ENCODE measurements around the gene CYGB. TPM values are rescaled to one million over a fixed set of nuclear protein-coding genes. Genes with fewer than 3 reads are reported as not detected.
A peak's percentile ranks its signal among the peaks of the same experiment; 100 is the strongest.

Gene CYGB
- polyA plus RNA-seq, 1 donor (not counting 4 experiments of a cell fraction or from before 2014, with no cell fraction given), result 10.3 TPM

GRCh38 chr17:76561332-76561731 is 23.8 kb upstream of the CYGB start:
- Histone ChIP-seq H3K4me1 (ENCODE audit: control insufficient read depth, extremely low read depth, insufficient read depth, low read length) (peaks cover 54% of the 10 kb centered on the region), H3K79me2 (ENCODE audit: control insufficient read depth, insufficient read depth, low read length) (peaks cover 61% of the 10 kb centered on the region), H3K9me3 (ENCODE audit: control insufficient read depth, low read depth, low read length) (no peaks in the 10 kb centered on the region), H3K36me3 (ENCODE audit: control insufficient read depth in 2 of 2, extremely low read depth in 1 of 2, insufficient read depth in 2 of 2, low read length in 2 of 2) (peaks cover 10 to 39% of the 10 kb centered on the region in 2 experiments), H4K20me1 (ENCODE audit: control insufficient read depth, extremely low read depth, insufficient read depth, low read length) (peaks cover 30% of the 10 kb centered on the region), H3K9me1 (ENCODE audit: control insufficient read depth, extremely low read depth, insufficient read depth, low read length) (peaks cover 4% of the 10 kb centered on the region), H3K4me2 (ENCODE audit: control insufficient read depth, extremely low read depth, insufficient read depth, low read depth, low read length) (peak overlapping the region; percentile 94), H3K27ac (ENCODE audit: control insufficient read depth, insufficient read depth, low read length) (peak overlapping the region; percentile 100), H3K9ac (ENCODE audit: control insufficient read depth, extremely low read depth, insufficient read depth, low read length) (peak overlapping the region; percentile 100), H2AFZ (ENCODE audit: control insufficient read depth, low read length) (no peak overlapping the region), H3K27me3 (ENCODE audit: control insufficient read depth, extremely low read depth, insufficient read depth, low read length) (no peaks in the 10 kb centered on the region), H3K4me3 (ENCODE audit: control insufficient read depth in 2 of 3, extremely low read depth in 1 of 3, insufficient read depth in 2 of 3, low read depth in 1 of 3, low read length in 3 of 3) (peak overlapping the region; percentile 97 to 100 (median 99))
- dilution Hi-C loops (cut with MboI; ENCODE audit: extremely low pct_ligation_motif_present, low sequenced_read_pairs), result no loop called here
- FAIRE-seq (no peak), DNase-seq (ENCODE audit: low read depth, low spot score) (no peak)
- no peak for TF ChIP-seq EZH2 (IDR thresholded peaks at IDR 0.05; ENCODE audit: low read length)
- TF ChIP-seq, protein P1, sequence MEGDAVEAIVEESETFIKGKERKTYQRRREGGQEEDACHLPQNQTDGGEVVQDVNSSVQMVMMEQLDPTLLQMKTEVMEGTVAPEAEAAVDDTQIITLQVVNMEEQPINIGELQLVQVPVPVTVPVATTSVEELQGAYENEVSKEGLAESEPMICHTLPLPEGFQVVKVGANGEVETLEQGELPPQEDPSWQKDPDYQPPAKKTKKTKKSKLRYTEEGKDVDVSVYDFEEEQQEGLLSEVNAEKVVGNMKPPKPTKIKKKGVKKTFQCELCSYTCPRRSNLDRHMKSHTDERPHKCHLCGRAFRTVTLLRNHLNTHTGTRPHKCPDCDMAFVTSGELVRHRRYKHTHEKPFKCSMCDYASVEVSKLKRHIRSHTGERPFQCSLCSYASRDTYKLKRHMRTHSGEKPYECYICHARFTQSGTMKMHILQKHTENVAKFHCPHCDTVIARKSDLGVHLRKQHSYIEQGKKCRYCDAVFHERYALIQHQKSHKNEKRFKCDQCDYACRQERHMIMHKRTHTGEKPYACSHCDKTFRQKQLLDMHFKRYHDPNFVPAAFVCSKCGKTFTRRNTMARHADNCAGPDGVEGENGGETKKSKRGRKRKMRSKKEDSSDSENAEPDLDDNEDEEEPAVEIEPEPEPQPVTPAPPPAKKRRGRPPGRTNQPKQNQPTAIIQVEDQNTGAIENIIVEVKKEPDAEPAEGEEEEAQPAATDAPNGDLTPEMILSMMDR (optimal IDR thresholded peaks at IDR 0.05 in 1 of 3, IDR thresholded peaks at IDR 0.05 in 1 of 3, conservative IDR thresholded peaks at IDR 0.05 in 1 of 3; ENCODE audit: extremely low read depth in 1 of 3, insufficient read depth in 2 of 3, low read length in 3 of 3), result no peak

GRCh38 chr17:76560877-76561221 is 23.3 kb upstream of the CYGB start:
- FAIRE-seq (no peak), DNase-seq (ENCODE audit: low read depth, low spot score) (no peak)
- Histone ChIP-seq H3K9ac (ENCODE audit: control insufficient read depth, extremely low read depth, insufficient read depth, low read length) (peak overlapping the region; percentile 100), H3K27ac (ENCODE audit: control insufficient read depth, insufficient read depth, low read length) (peak overlapping the region; percentile 100), H3K36me3 (ENCODE audit: control insufficient read depth in 2 of 2, extremely low read depth in 1 of 2, insufficient read depth in 2 of 2, low read length in 2 of 2) (peaks cover 9 to 34% of the 10 kb centered on the region in 2 experiments), H3K4me2 (ENCODE audit: control insufficient read depth, extremely low read depth, insufficient read depth, low read depth, low read length) (peak overlapping the region; percentile 94), H3K4me1 (ENCODE audit: control insufficient read depth, extremely low read depth, insufficient read depth, low read length) (peaks cover 58% of the 10 kb centered on the region), H3K4me3 (ENCODE audit: control insufficient read depth in 2 of 3, extremely low read depth in 1 of 3, insufficient read depth in 2 of 3, low read depth in 1 of 3, low read length in 3 of 3) (peak overlapping the region; percentile 97 to 100 (median 99)), H2AFZ (ENCODE audit: control insufficient read depth, low read length) (no peak overlapping the region), H3K9me1 (ENCODE audit: control insufficient read depth, extremely low read depth, insufficient read depth, low read length) (peaks cover 4% of the 10 kb centered on the region), H4K20me1 (ENCODE audit: control insufficient read depth, extremely low read depth, insufficient read depth, low read length) (peaks cover 27% of the 10 kb centered on the region), H3K79me2 (ENCODE audit: control insufficient read depth, insufficient read depth, low read length) (peaks cover 61% of the 10 kb centered on the region), H3K9me3 (ENCODE audit: control insufficient read depth, low read depth, low read length) (no peaks in the 10 kb centered on the region), H3K27me3 (ENCODE audit: control insufficient read depth, extremely low read depth, insufficient read depth, low read length) (no peaks in the 10 kb centered on the region)
- TF ChIP-seq, protein P1 (optimal IDR thresholded peaks at IDR 0.05 in 1 of 3, IDR thresholded peaks at IDR 0.05 in 1 of 3, conservative IDR thresholded peaks at IDR 0.05 in 1 of 3; ENCODE audit: extremely low read depth in 1 of 3, insufficient read depth in 2 of 3, low read length in 3 of 3), result no peak
- no peak for TF ChIP-seq EZH2 (IDR thresholded peaks at IDR 0.05; ENCODE audit: low read length)
- dilution Hi-C loops (cut with MboI; ENCODE audit: extremely low pct_ligation_motif_present, low sequenced_read_pairs), result no loop called here
